GM12874 (cell line): ENCODE results near the gene CXCL1.

Source experiments
- CTCF ChIP-seq: IDR thresholded peaks from 2 replicates; pipeline ENCODE4 v1.5.1; 2011; ENCODE audit warnings: low read depth, mild to moderate bottlenecking, control low read depth, low read length, moderate library complexity; ENCODE audit not compliant: insufficient read depth

CXCL1 gene

GRCh38 chr4:73870260-73870659, 1.1 kb downstream of the CXCL1 start:
- TF ChIP-seq CTCF, result no peak

GRCh38 chr4:73870768-73871167, 1.6 kb downstream of the CXCL1 start:
- no peak for TF ChIP-seq CTCF

GRCh38 chr4:73871511-73872310, 2.5 kb downstream of the CXCL1 start:
- no peak for TF ChIP-seq CTCF

GRCh38 chr4:73872316-73873108, 3.3 kb downstream of the CXCL1 start:
- no peak for TF ChIP-seq CTCF

GRCh38 chr4:73874386-73874785, 5.2 kb downstream of the CXCL1 start:
- no peak for TF ChIP-seq CTCF

- TF ChIP-seq CTCF, result no peak
Observed at GRCh38 chr4:73875401-73875800, 6.2 kb downstream of the CXCL1 start.

- no peak for TF ChIP-seq CTCF
Observed at GRCh38 chr4:73883306-73883705, 14.1 kb downstream of the CXCL1 start.
